Heart left ventricle (tissue), 13 donors: ENCODE data around the gene CSTB.

ENCODE experiments used
- POLR2A ChIP-seq, 2 donors: fragments of 450-650 bp; IDR thresholded peaks; one replicate each; pipeline ENCODE4 v1.6.1; 2017; ENCODE audit warnings: antibody characterized with exemption in 2 of 2, mild to moderate bottlenecking in 2 of 2, moderate library complexity in 2 of 2
- TF ChIP-seq, protein P1 (sequence below), 12 donors: fragments of 200-600 bp; sonication (generic) in 4 of 12; IDR thresholded peaks; one replicate each; pipeline versions ENCODE4 v1.5.0 to v1.8.0; 2018 to 2022; ENCODE audit warnings: antibody characterized with exemption in 12 of 12, mild to moderate bottlenecking in 5 of 12
- donor health status: ischemic (EF 13 %, LVEDD 7.1; RV severe dilation, severe dysfunction).
- donor health status: DM: no; HTN: yes; CAD: no.
- donor health status: DM: no; HTN: no; CAD: no.
- donor health status: ischemic (EF 25% LVEDD 6.9; RV normal size, moderate dysfunction).
- donor health status: ischemic (EF 25% LVEDD 5.7; RV mildly dilated, moderate dysfunction).
- donor health status: ischemic (EF 35%, LVEDD 5.7; RV mildly dilated, moderate dysfunction).
- donor health status: nonischemic (EF 11% LVEDD 7.7; RV severe dilation, severe dysfunction).
- donor health status: DM: yes; HTN: yes; CAD: no.
- donor health status: PGD.
- donor health status: ischemic (EF 29% LVEDD 5.4; RV normal size, mild dysfunction).
- donor health status: nonischemic (EF 23%, LVEDD 6.1; RV moderate dilation, normal function).

DNA sequence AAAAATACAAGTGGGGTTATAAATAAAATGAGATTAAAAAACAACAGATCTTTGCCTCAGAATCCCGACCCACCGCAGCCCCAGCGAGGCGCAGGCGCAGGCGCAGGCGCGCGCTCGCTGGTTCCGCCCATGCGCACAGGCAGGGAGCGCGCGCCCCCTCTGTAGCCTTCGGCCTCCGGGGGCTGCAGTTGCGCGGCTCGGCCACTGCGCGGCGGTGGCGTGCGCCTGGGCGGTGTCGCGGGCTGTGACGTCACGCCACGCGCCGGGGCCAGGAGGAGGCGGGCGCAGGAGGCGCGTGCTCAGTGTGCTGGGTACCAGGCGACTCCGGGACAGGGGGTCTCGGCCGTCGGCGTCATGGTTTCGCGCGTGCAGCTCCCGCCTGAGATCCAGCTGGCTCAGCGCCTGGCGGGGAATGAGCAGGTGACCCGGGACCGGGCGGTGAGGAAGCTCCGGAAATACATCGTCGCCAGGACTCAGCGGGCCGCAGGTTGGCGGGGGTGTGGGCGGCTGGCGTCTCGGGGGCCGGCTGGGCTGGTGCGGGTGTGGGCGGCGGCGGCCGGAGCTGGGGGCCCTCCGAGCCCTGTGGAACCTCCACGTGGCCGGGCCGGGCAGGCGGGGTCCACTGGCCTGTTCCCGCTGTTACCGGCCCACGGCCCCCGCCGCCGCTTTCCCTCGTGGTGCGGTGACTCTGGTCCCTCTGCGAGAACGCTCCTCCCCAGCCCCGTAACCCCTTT is 13.3 kb upstream of the CSTB start, which contains the start of gene RRP1:
- peak in 1 of 2 donors; percentile 90 for TF ChIP-seq POLR2A (IDR thresholded peaks at IDR 0.05)
- TF ChIP-seq, protein P1, sequence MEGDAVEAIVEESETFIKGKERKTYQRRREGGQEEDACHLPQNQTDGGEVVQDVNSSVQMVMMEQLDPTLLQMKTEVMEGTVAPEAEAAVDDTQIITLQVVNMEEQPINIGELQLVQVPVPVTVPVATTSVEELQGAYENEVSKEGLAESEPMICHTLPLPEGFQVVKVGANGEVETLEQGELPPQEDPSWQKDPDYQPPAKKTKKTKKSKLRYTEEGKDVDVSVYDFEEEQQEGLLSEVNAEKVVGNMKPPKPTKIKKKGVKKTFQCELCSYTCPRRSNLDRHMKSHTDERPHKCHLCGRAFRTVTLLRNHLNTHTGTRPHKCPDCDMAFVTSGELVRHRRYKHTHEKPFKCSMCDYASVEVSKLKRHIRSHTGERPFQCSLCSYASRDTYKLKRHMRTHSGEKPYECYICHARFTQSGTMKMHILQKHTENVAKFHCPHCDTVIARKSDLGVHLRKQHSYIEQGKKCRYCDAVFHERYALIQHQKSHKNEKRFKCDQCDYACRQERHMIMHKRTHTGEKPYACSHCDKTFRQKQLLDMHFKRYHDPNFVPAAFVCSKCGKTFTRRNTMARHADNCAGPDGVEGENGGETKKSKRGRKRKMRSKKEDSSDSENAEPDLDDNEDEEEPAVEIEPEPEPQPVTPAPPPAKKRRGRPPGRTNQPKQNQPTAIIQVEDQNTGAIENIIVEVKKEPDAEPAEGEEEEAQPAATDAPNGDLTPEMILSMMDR (IDR thresholded peaks at IDR 0.05) = peak; percentile 95 to 100 (median 100)
